GM19240 (cell line): ENCODE results near the gene CTXND1.
"Not testable (repeated sequence)": the region's sequence is repeated elsewhere in the genome, so short reads cannot be mapped to it uniquely, and the experiment has no call there.

Source experiments
- DNase-seq: peaks from one replicate; pipeline ENCODE4 v3.0.0; 2011; ENCODE audit warnings: low spot score; ENCODE audit not compliant: insufficient read length

The CTXND1 gene

DNA sequence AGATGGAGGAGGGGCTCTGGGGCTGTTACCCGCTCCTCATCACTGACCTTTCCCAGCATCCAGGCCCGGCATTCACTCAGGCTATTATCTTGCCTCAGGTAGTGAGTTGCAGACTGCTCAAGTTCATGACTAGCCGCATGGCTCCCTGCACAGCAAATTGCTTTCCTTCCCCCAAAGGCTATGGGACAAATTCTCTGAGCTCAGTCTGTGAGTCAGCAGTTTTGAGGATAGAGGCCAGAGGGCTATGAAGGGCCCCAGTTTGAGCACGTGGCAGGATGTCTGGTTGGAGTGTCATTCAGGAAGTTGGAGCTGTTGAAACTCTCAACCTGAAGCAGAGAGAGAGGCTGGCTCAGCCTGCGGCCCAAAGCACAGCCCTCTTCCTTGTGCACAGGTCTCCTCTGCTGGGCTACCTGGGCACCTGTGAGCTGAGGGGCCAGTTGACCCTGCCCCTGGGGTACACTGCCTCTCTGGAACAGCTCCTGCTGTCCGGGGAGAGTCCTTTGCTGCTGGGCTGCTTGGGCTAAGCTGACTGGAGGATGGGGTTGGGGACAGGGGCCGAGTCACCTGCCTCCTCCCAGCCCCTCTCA lies 91.3 kb downstream of the CTXND1 start:
- no peak for DNase-seq

DNA sequence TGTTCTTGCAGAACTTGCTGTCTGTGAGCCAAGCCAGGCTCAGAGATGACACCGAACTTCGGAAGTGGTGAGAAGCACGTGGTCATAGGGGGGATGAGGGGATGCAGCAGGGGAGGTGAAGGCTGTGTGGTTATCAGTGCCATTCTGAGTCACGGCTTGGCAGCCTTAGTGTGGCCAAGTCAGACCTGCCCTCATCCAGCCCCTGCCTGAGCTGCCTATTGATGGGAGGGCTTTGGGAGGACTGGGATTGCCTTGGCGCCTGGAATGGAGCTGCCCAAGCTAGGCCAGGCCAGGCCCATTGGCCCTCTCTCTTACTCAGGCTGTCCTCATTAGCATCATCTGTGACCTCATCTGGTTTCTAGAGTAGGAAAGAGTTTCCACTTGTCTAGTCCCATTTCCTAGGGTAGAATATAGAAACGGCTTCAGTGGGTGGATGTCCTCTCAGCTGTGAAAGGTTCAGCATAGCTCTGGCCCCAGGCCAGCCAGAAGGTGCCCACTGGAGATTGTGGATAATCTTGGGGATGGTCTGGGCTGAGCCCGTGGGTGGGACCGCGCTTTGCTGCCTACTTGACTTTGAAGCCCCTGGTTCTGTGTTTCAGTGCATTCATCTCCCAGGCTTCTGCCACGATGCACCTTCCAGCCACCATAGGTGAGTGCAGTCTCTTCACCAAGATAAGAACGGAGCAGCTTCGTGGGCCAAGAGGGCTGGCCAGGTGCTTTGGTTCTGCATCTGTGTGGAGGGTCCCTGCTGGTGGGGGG lies 92.0 kb downstream of the CTXND1 start:
- DNase-seq = no peak

DNA sequence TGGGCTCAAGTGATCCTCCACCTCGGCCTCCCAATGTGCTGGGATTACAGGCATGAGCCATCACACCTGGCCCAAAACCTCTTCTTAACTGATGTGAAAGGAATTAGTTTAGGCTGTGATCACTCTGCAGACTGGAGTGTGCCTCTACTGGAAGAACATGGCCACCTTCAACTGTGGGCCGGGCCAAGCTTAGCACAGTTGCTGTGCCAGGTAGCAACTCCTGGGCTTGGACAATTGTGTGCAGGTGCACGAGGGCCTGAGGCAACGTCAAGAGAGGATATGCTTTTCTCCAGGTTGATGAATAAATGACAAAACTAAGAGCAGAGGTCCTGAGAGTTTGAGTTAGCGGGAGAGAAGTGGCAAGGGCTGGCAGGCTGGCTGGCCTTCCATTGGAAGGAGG lies 92.7 kb downstream of the CTXND1 start:
- no peak for DNase-seq

DNA sequence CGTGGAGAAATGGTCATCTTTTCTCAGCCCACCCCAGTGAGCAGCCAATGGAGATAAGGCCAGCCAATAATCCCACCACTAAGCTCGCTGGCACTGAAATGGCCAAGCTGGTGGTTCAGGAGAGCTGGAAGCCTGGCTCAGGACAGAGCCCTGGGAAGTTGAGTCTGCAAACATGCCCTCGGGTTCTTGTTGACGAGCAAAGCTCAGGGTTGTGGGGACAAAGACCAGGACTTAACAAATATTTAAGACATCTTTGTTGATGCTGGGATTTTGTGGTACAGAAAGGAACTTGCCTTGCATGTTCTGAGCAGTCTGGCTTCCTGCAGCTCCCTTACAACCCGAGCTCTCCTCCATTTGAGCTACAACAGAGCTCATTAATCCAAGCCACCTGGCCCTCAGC lies 94.8 kb downstream of the CTXND1 start:
- DNase-seq = no peak

DNA sequence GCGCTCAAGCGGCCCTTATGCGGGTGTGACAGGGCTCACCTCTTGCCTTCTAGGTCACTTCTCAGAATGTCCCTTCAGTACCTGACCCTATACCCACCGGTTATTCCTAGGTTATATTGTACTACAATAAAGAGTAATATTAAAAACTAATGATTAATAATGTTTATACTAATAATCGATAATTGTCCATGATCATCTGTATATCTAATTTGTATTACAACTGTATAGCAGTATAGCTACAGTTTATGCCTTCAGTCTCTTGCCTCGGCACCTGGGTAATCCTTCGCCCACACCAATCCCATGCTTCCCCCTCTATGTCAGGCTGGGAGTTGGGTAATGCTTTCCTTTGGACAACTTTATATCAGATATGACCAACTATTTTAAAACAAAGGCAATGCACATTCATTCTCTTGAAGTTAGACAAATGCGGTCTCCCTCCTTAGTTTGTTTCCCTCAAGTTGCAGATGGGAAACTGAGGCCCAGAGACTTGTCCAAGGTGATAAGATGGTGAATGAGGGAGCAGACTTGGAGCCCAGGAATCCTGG lies 95.8 kb downstream of the CTXND1 start:
- no peak for DNase-seq

DNA sequence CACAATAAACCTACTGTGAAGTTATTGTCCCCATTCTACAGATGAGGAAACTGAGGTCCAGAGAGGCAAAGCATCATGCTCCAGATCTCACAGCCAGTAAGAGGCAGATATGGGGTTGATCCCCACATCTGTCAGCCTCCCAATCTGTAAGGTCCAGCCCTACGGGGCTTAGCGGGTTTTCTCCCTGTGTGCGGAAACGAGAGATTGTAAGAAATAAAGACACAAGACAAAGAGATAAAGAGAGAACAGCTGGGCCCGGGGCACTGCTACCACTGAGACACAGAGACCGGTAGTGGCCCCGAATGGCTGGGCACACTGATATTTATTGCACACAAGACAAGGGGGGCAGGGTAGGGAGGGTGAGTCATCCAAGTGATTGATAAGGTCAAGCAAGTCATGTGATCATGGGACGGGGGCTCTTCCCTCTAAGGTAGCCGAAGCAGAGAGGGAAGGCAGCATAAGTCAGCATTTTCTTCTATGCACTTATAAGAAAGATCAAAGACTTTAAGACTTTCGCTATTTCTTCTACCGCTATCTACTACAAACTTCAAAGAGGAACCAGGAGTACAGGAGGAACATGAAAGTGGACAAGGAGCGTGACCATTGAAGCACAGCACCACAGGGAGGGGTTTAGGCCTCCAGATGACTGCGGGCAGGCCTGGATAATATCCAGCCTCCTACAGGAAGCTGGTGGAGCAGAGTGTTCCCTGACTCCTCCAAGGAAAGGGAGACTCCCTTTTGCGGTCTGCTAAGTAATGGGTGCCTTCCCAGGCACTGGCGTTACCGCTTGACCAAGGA lies 96.4 kb downstream of the CTXND1 start:
- DNase-seq = not testable (repeated sequence)

DNA sequence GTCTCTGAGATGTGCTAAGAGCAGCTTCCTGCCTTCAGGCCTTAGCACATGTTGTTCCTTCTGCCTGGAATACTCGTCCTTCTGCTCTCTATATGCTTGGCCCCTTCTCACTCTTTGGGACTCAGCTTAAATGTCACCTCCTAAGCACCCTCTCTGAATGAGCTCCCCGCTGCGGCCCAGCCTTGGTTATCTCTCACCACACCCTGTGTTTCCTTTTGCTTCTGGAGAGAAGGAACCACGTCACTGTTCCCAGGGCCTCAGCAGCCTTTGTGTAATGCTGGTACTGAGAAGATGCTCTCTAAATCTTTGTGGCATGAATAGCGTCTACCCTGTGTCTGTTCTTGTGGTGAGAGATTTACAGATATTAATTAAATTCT lies 97.0 kb downstream of the CTXND1 start:
- DNase-seq = no peak

DNA sequence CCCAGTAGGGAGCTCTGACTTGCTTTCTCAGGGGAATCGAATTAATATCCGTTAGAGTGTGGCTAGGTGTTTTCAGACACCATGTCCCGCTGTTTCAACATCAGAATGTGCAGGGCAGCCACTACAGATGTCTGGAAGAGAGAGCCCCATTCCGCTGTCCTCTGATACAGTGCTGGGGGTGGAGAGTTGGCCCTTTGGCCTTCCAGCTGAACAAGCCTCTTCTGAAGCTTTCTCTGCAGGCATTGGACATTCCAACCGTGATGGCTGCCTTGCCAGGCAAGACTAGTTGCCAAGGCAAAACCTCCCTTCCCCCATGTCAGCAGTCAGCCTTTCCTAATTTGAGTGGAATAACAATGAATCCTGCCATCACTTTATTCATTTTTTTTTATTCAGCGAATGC lies 97.7 kb downstream of the CTXND1 start:
- DNase-seq = no peak

DNA sequence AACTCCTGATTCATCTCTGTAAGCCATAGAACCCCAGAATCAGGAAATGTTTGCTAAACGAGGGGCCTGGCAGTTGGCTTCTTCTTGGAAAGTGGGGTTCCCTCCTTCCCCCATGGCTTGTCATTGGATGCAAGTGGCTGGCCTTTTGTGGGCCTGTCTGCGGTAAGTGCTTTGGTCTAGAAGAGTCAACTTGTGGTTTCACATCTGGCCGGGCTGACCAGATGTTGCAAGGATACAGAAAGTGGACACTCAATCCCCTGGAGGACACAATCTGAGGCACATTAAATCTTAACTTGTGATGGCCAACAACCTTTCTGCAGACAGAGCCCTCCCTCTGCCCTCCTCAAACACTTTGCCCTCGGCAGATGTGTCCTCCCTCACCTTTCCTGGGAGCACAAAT lies 98.1 kb downstream of the CTXND1 start:
- DNase-seq = no peak

DNA sequence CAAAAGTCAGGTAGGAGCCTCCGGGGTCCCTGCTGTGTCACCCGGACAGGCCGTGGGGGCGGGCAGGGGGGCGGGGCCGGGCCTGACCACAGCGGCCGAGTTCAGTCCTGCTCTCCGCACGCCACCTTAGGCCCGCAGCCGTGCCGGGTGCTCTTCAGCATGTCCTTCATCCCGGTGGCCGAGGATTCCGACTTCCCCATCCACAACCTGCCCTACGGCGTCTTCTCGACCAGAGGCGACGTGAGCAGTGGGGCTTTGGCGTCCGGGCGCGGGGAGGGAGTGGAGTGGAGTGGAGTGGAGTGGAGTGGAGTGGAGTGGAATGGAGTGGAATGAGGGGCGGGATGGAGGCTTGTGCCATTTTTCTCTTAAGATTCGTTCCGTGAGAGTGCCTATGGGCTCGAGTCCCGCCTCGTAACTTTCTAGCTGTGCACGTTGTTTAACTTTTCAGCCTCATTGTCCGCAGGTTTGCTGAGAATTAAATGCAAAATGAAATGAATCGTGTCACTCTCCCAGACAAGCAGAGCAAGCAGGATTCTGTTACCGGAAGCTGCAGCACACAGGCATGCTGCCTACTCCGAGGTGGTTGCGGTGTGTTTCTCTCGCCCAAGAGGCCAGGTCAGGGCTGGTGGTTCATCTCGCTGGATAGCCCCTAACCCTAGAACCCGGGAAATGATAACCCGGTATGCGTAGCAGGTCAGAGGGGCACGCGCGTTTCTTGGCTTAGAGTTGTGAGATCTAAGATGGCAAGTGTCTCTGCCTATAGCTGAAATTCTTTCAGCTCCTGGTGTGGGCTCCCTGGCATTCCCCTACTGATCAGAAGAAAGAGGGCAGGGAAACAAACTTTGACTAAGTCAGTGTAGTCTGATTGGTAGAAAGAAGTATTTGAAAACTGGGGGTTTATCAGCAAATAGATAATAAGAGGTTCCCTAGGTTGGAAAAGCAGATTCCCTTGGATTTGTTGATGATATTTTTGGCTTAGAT lies 98.8 kb downstream of the CTXND1 start, which contains the start of gene FAH:
Gene FAH (plus strand): TSS at position 104 of the 981 bp plus-strand sequence. CDS start 56 bp downstream, at position 160.
- DNase-seq = peak; percentile 25

DNA sequence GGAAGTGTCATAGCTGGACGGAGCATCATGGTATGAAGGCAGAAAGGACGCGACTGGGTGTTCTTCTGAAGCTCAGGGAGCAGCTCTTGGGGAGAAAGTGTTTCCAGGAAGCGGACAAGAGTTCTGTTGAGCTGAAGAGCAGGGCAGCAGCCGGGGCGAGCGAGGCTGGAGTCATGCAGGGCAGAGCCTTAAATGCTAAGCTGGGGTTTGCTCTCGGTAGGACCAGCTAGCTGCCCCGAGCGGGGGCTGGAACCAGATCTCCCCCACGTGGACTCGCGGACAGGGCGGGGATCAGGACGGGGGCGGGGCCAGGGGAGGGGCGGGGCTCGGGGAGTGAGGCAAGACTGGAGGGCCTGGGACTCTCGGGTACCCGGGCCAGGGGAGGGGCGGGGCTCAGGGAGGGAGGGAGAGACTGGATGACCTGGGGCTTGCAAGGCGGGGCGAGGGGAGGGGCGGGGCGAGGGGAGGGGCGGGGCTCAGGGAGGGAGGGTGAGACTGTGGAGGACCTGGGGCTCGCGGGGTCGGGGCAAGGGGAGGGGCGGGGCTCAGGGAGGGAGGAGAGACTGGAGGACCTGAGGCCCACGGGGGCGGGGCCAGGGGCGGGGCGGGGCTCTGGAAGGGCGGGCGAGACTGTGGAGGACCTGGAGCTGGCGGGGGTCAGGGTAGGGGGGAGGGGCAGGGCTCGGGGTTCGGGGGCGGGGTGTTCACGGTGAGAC lies 99.7 kb downstream of the CTXND1 start:
- DNase-seq = peak; percentile 81

DNA sequence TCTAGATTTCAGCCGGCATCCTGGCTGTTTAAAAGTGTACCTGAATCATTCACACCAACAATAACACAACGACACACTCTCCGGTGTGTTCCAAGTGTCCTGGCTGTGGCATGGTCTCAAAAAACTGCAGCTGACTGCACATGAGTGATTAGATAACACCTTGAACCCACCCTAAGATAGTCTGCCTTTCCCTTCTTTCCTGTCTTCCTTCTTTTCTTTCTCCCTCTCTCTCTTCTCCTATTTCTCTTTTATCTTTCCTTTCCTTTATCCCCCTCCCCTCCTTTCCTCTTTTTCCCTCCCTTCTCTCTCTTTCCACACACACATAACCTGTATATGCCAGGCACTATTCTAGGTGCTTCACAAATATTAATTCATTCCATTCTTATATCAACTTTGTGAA lies 100.4 kb downstream of the CTXND1 start:
- DNase-seq = no peak

DNA sequence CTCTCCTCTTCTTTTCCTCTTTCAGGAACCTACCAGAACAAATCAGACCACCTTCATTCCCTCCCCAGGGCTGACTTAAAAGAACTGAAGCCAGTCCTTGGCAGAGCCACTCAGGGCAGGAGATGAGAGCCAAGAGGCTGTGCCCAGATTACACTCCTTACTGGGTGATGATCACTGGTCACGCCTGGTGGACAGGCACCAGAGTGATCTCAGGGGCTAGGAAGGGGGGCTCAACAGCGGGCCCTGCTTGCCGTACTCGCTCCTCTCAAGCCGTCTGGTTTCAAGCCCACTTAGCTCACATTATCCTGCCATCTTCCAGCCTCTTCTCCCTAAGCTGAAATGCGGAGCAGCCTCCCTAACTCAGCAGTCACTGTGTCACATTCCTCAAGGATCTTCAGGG lies 100.9 kb downstream of the CTXND1 start:
- DNase-seq = no peak
